ENCODE data around the gene IER5L.
A peak's percentile ranks its signal among the peaks of the same experiment; 100 is the strongest.

The IER5L gene

DNA sequence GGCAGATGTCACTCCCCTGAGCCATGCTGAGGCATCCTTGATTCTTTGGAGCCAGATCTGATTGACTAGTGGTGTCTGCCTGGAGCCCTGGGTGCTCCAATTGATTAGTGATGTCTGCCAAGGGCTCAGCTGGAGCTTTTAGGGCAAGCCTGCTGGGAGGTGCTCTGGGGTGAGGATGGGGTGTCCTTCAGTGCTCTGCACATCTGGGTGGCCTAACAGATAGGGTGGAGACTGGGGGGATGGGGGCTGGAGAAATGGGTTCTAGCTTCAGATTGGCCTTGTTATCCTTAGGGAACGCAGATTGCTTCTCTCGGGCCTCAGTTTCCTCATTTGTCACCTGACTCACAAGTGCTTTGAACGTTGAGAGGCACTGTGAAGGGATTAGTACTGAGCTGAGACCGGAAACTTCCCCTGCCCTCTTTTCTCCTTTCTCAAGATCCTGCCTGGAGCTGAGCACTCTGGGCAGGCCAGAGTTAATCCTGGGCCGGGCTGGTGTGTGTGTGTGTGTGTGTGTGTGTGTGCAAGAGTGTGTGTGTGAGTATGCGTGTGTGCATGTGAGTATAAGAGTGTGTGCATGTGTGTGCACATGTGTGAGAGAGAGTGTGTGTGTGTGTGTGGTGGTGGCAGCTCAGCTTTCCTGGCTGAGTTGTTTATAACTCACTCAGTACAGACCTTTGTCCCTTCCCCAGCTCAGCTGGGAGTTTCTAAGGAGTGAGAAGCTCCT, 5.6 kb upstream of the IER5L start:
- H3K4me3 ChIP-seq (ENCODE audit: low read depth, low read length), result no peak overlapping the region
- TF ChIP-seq, protein P1, sequence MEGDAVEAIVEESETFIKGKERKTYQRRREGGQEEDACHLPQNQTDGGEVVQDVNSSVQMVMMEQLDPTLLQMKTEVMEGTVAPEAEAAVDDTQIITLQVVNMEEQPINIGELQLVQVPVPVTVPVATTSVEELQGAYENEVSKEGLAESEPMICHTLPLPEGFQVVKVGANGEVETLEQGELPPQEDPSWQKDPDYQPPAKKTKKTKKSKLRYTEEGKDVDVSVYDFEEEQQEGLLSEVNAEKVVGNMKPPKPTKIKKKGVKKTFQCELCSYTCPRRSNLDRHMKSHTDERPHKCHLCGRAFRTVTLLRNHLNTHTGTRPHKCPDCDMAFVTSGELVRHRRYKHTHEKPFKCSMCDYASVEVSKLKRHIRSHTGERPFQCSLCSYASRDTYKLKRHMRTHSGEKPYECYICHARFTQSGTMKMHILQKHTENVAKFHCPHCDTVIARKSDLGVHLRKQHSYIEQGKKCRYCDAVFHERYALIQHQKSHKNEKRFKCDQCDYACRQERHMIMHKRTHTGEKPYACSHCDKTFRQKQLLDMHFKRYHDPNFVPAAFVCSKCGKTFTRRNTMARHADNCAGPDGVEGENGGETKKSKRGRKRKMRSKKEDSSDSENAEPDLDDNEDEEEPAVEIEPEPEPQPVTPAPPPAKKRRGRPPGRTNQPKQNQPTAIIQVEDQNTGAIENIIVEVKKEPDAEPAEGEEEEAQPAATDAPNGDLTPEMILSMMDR (IDR thresholded peaks at IDR 0.05; ENCODE audit: insufficient read depth, low read depth, low read length, missing control alignments), result no peak
- peak; percentile 50 for DNase-seq (ENCODE audit: low read depth)

DNA sequence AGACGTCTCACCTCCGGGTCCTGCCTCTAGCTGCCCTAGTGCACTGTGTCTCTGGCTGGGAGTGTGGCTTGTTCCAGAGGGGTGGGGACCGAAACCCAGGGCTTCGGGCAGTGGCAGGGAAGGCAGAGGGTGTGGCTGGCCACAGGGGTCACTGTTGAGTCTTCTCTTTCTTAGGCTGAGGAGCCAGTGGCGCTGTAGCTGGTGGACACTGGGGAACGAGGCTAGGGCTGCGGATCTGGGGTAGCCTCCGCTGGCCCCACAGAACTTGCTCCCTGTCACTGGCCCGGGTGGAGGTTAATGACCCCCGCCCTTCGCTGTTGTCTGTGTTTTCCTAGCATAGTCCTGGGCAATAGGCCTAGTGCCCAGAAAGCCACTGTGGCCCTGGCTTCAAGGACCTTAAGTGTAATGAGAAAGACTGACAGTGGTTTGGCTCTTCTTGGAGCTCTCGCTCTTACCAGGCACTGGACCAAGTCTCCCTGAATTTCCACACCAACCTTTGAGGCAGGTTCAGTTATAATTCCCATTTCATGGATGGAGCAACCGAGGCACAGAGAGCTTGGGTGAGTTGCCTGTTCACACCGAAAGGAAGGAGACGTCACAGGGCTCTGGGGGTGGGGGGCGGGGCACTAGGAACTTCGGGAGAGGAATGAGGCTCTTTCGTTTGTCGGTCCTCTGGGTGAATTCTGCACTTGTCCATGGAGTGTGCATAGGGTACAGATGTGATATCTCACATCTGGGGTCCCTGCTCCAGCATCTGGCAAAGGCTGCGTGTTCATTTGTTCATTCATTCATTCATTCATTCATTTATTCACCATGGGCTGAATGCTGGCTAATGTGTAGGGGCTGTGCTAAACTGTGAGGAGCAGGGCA, 4.8 kb upstream of the IER5L start:
- no peak overlapping the region for H3K4me3 ChIP-seq (ENCODE audit: low read depth, low read length)
- peak; percentile 38 for DNase-seq (ENCODE audit: low read depth)

DNA sequence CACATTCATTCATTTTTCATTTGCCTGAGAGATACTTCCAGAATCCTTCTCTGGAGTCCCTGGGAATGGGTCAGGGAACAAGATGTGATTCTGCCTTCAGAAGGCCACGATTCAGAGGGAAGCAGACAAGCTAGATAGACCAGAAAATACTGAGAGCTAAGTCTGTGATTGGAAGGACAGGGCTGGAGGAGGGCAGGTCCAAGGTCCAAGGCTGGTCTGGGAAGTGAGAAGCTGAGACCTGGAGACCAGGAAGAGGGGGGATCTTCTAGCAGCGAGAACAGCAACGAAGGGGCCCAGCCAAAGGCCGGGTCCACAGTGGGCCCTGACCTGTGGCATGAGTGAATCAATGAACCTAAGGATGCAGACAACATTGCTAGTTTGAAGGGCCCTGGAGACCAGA, 4.1 kb upstream of the IER5L start:
- H3K4me3 ChIP-seq (ENCODE audit: low read depth, low read length), result no peak overlapping the region
- TF ChIP-seq, protein P1 (IDR thresholded peaks at IDR 0.05; ENCODE audit: insufficient read depth, low read depth, low read length, missing control alignments), result no peak
- DNase-seq (ENCODE audit: low read depth), result no peak

More for the DNA sequence above, 4.8 kb upstream of the IER5L start:
- TF ChIP-seq, protein P1 (IDR thresholded peaks at IDR 0.05; ENCODE audit: insufficient read depth, low read depth, low read length, missing control alignments), result peak; percentile 32

DNA sequence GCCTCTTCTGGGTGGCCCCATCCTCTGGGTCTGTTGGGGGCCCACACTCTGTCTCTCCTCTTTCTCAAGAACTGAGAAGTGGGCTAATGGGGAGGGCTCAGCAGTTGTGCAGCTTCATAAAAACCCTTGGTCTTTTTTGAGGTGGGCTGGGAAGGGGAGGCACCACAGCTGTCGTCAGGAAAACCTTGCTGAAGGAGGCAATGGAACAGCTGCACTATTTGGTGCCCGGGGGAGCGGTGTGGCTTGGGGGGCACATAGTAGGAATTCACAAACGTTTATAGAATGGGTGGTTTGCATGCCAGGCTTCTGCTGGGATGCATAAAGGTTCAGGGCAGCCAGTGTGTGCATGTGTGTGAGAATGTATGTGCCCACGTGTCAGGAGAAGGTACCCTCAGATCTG, 3.2 kb upstream of the IER5L start:
- no peak for DNase-seq (ENCODE audit: low read depth)
- no peak overlapping the region for H3K4me3 ChIP-seq (ENCODE audit: low read depth, low read length)
- TF ChIP-seq, protein P1 (IDR thresholded peaks at IDR 0.05; ENCODE audit: insufficient read depth, low read depth, low read length, missing control alignments), result no peak

DNA sequence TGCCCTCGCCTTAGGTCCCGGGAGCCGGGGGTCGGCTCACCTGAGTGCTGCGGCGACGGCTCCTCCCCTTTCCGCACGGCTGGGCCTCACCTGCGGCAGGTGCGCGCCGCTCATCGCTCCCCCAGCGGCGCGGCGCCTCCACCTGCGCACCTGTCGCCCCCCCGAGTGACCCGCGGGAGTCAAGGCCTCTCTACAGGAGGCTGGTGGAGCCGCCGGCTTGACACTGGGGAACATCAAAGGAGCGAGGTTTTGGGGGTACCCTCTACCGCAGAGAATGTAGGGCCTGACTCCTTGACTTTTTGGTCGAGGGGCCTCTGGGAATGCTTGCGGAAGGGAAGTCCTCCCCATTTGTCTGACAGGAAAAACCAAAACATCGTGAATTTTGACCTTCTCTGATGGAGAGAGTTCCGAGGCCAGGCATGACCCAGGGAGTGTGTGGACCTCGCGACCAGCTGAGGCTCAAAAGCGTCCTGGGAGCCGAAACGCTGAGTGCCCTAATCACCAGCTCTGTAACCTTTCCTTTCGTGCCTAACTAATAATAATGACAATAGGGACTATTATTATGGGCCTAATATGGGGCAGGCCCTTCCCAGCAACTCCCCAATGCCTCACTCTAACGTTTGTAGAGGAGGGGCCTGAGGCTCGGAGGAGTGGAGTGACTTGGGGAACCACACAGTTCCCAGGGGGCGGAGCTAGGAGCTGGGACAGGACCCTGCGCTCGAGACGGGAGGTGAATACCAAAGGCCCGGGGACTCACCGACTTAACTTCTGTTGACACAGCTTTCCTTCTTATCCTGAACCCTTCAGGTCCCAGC, 714 bp upstream of the IER5L start:
- DNase-seq (ENCODE audit: low read depth), result no peak
- no peak overlapping the region; the same call in 1 of the 2 replicates for H3K4me3 ChIP-seq (ENCODE audit: low read depth, low read length)
- TF ChIP-seq, protein P1 (IDR thresholded peaks at IDR 0.05; ENCODE audit: insufficient read depth, low read depth, low read length, missing control alignments), result no peak

DNA sequence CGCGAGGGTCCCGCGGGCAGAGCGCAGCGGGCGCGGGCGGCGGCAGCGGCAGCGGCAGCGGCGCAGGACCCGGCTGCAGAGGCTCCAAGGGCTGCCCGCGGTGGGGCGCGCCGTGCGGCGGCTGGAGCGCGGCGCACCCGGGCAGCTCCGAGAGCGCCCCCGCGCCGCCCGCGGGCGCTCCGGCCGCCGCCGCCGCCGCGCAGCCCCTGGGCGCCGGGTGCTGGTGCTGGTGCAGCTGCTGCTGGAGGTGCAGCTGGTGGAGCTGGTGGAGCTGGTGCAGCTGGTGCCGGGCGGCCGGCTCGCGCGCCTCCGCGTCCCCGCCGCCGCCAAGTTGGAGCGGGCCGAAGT, 644 bp downstream of the IER5L start:
- TF ChIP-seq, protein P1 (IDR thresholded peaks at IDR 0.05; ENCODE audit: insufficient read depth, low read depth, low read length, missing control alignments), result no peak
- no peak for DNase-seq (ENCODE audit: low read depth)
- peak overlapping the region; percentile 62 for H3K4me3 ChIP-seq (ENCODE audit: low read depth, low read length)
